GM19239 (cell line): Measurements from ENCODE around the gene CNTFR.
A peak's percentile ranks its signal among the peaks of the same experiment; 100 is the strongest.
"Not testable (repeated sequence)": the region's sequence is repeated elsewhere in the genome, so short reads cannot be mapped to it uniquely, and the experiment has no call there.

ENCODE experiments used
- DNase-seq: peaks from one replicate; pipeline ENCODE4 v3.0.0; 2011; ENCODE audit warnings: low spot score; ENCODE audit not compliant: insufficient read length
- FAIRE-seq: peaks from 2 replicates; lab custom pipeline; 2011; peaks lifted over from hg19 to GRCh38; lab: Jason Lieb, UNC

CNTFR gene

GRCh38 chr9:34589636-34590380 lies at the start of gene CNTFR:
TSS of gene CNTFR (minus strand) at chr9:34589724. CDS start at chr9:34568981, 20,743 bp downstream.
- DNase-seq (no peak), FAIRE-seq (no peak)

GRCh38 chr9:34639322-34639721 lies 49.8 kb upstream of the CNTFR start:
- DNase-seq, FAIRE-seq: not testable (repeated sequence)

- no peak for FAIRE-seq
- no peak for DNase-seq
These were observed 48.6 kb upstream of the CNTFR start for GRCh38 chr9:34638138-34638445.

GRCh38 chr9:34637356-34638137 lies 48.0 kb upstream of the CNTFR start, which contains the start of gene SIGMAR1:
TSS of gene SIGMAR1 (minus strand) at chr9:34637787. CDS start at chr9:34637697, 90 bp downstream.
- peak; percentile 79 for DNase-seq
- FAIRE-seq = peak; percentile 86

GRCh38 chr9:34636791-34637355 lies 47.3 kb upstream of the CNTFR start:
- FAIRE-seq = no peak
- no peak for DNase-seq

- no peak for DNase-seq
- FAIRE-seq = no peak
These were observed 46.0 kb upstream of the CNTFR start for GRCh38 chr9:34635556-34635955.

GRCh38 chr9:34634551-34635248 lies 45.2 kb upstream of the CNTFR start:
- FAIRE-seq = no peak
- DNase-seq = no peak

GRCh38 chr9:34633851-34634550 lies 44.5 kb upstream of the CNTFR start:
- DNase-seq = peak; percentile 80
- peak; percentile 86 for FAIRE-seq

GRCh38 chr9:34633166-34633565 lies 43.6 kb upstream of the CNTFR start:
- no peak for FAIRE-seq

GRCh38 chr9:34630402-34631154 lies 41.1 kb upstream of the CNTFR start:
- no peak for FAIRE-seq
- DNase-seq = no peak

More at GRCh38 chr9:34633166-34633565, 43.6 kb upstream of the CNTFR start:
- DNase-seq = no peak

GRCh38 chr9:34629491-34629808 lies 39.9 kb upstream of the CNTFR start:
- DNase-seq (no peak), FAIRE-seq (no peak)

- no peak for FAIRE-seq
- no peak for DNase-seq
These were observed 39.3 kb upstream of the CNTFR start, which contains the start of gene ARID3C for GRCh38 chr9:34628656-34629490. TSS of gene ARID3C (minus strand) at chr9:34629066. CDS start at chr9:34628014, 1,052 bp downstream.

GRCh38 chr9:34627716-34628655 lies 38.5 kb upstream of the CNTFR start:
- DNase-seq (no peak), FAIRE-seq (no peak)

- DNase-seq = no peak
- FAIRE-seq = no peak
These were observed 35.6 kb upstream of the CNTFR start for GRCh38 chr9:34625186-34625486.

GRCh38 chr9:34624475-34625185 lies 35.1 kb upstream of the CNTFR start:
- FAIRE-seq (no peak), DNase-seq (no peak)

GRCh38 chr9:34623374-34624235 lies 34.1 kb upstream of the CNTFR start:
- FAIRE-seq = no peak

More at GRCh38 chr9:34623374-34624235, 34.1 kb upstream of the CNTFR start:
- no peak for DNase-seq
